ENCODE measurements around the gene BCKDK. TPM values are rescaled to one million over a fixed set of nuclear protein-coding genes. Genes with fewer than 3 reads are reported as not detected.
"Not testable (repeated sequence)": the region's sequence is repeated elsewhere in the genome, so short reads cannot be mapped to it uniquely, and the experiment has no call there.

Gene BCKDK
- polyA plus RNA-seq, 4 donors: 30.1 to 46.3 (median 35.9) TPM

- no peak for DNase-seq (ENCODE audit: low read depth in 4 of 4, low spot score in 3 of 4)
Observed at GRCh38 chr16:31093132-31093703, 15.0 kb upstream of the BCKDK start.

GRCh38 chr16:31094088-31094423, 14.1 kb upstream of the BCKDK start:
- DNase-seq (ENCODE audit: low read depth in 4 of 4, low spot score in 3 of 4): no peak

GRCh38 chr16:31094424-31095120, 13.6 kb upstream of the BCKDK start, which contains the start of gene VKORC1:
Gene VKORC1, minus strand, starts transcription at chr16:31094797. Its CDS starts 68 bp downstream, at chr16:31094729.
- DNase-seq (ENCODE audit: low read depth in 4 of 4, low spot score in 3 of 4): peak; percentile 75 to 87 (median 82)

GRCh38 chr16:31099860-31100638, 8.1 kb upstream of the BCKDK start:
- no peak for DNase-seq (ENCODE audit: low read depth in 4 of 4, low spot score in 3 of 4)

GRCh38 chr16:31100876-31101641, 7.1 kb upstream of the BCKDK start:
- not testable (repeated sequence) for DNase-seq (ENCODE audit: low read depth in 4 of 4, low spot score in 3 of 4)

GRCh38 chr16:31105677-31106213, 2.4 kb upstream of the BCKDK start:
- no peak for DNase-seq (ENCODE audit: low read depth in 4 of 4, low spot score in 3 of 4)

GRCh38 chr16:31106509-31107464, 1.4 kb upstream of the BCKDK start:
- DNase-seq (ENCODE audit: low read depth in 4 of 4, low spot score in 3 of 4): no peak

- DNase-seq (ENCODE audit: low read depth in 4 of 4, low spot score in 3 of 4): no peak
Observed at GRCh38 chr16:31107465-31107867, 720 bp upstream of the BCKDK start.

GRCh38 chr16:31108794-31109558, 790 bp downstream of the BCKDK start:
- no peak for DNase-seq (ENCODE audit: low read depth in 4 of 4, low spot score in 3 of 4)

GRCh38 chr16:31109622-31110021, 1.4 kb downstream of the BCKDK start:
- no peak for DNase-seq (ENCODE audit: low read depth in 4 of 4, low spot score in 3 of 4)

- no peak for DNase-seq (ENCODE audit: low read depth in 4 of 4, low spot score in 3 of 4)
Observed at GRCh38 chr16:31110106-31111034, 2.2 kb downstream of the BCKDK start.

GRCh38 chr16:31111881-31112466, 3.8 kb downstream of the BCKDK start:
- DNase-seq (ENCODE audit: low read depth in 4 of 4, low spot score in 3 of 4): no peak

- no peak for DNase-seq (ENCODE audit: low read depth in 4 of 4, low spot score in 3 of 4)
Observed at GRCh38 chr16:31112711-31113110, 4.5 kb downstream of the BCKDK start.

- DNase-seq (ENCODE audit: low read depth in 4 of 4, low spot score in 3 of 4): no peak
Observed at GRCh38 chr16:31113121-31114120, 5.2 kb downstream of the BCKDK start.

GRCh38 chr16:31114468-31114867, 6.3 kb downstream of the BCKDK start:
- no peak for DNase-seq (ENCODE audit: low read depth in 4 of 4, low spot score in 3 of 4)

Data from left renal pelvis (tissue), 4 donors.